GM10248 (cell line): ENCODE results near the gene FST.

Source experiments
- CTCF ChIA-PET: fragments of 300-600 bp; sonication (Branson Sonifier 250); formaldehyde crosslinking; extraction: SDS; loops from one replicate; lab custom pipeline; 2021; ENCODE audit warnings: antibody characterized with exemption; lab: Yijun Ruan, JAX
- POLR2A ChIA-PET: fragments of 350-650 bp; sonication (Branson Sonifier 250); formaldehyde crosslinking; extraction: SDS; loops from one replicate; lab custom pipeline; 2020; ENCODE audit warnings: antibody characterized with exemption; lab: Yijun Ruan, JAX
- DNase-seq: peaks from one replicate; pipeline ENCODE4 v3.0.0; 2012; ENCODE audit errors: extremely low spot score
- CTCF ChIP-seq: IDR thresholded peaks from 2 replicates; pipeline ENCODE4 v1.5.1; 2012; ENCODE audit warnings: mild to moderate bottlenecking, low read depth; ENCODE audit errors: extremely low read depth, missing control alignments, control extremely low read depth

Gene FST

GRCh38 chr5:53482717-53483638 lies 2.5 kb downstream of the FST start:
- ChIA-PET CTCF (interaction anchor here (1.1 to 2.1 kb wide), 5 partner anchors 9 to 751 kb away, joined by 3 to 6 read pairs (median 4); no protein-coding TSS in a partner anchor), POLR2A (no interaction called here)
- peak; percentile 26 for TF ChIP-seq CTCF
- peak; percentile 41 for DNase-seq

GRCh38 chr5:53487436-53487835 lies 7.0 kb downstream of the FST start:
- ChIA-PET CTCF (interaction anchor here (1.1 to 3.5 kb wide), 3 partner anchors 10 to 747 kb away, joined by 3 to 15 read pairs (median 4); no protein-coding TSS in a partner anchor), POLR2A (no interaction called here)
- TF ChIP-seq CTCF: no peak
- DNase-seq: no peak

GRCh38 chr5:53488195-53488722 lies 7.8 kb downstream of the FST start:
- ChIA-PET POLR2A (no interaction called here), CTCF (interaction anchor here (3.5 kb wide), 1 partner anchor 10 kb away, joined by 15 read pairs; no protein-coding TSS in a partner anchor)
- DNase-seq: no peak
- TF ChIP-seq CTCF: no peak

- TF ChIP-seq CTCF: no peak
- ChIA-PET POLR2A (no interaction called here), CTCF (no interaction called here)
- DNase-seq: no peak
These were observed 10.3 kb downstream of the FST start for GRCh38 chr5:53490747-53491146.

- no peak for TF ChIP-seq CTCF
- CTCF ChIA-PET: no interaction called here
- no peak for DNase-seq
- POLR2A ChIA-PET: no interaction called here
These were observed 20.6 kb downstream of the FST start for GRCh38 chr5:53501054-53501453.

GRCh38 chr5:53503562-53504218 lies 23.3 kb downstream of the FST start:
- ChIA-PET POLR2A (no interaction called here), CTCF (no interaction called here)
- TF ChIP-seq CTCF: no peak
- DNase-seq: no peak
